T-cell (primary cell): ENCODE measurements around the gene GIMD1. TPM values are rescaled to one million over a fixed set of nuclear protein-coding genes. Genes with fewer than 3 reads are reported as not detected.

Source experiments
- ATAC-seq, 4 experiments: fragments of 200-7000 bp in 3 of 4; fragments of 150-1000 bp in 1 of 4; cut with Tn5 transposase; replicated peaks in 1 of 4; 1 replicate in 3 of 4; 2 replicates in 1 of 4; pipeline ENCODE4 v1.10.0; 2021; ENCODE audit warnings: moderate library complexity in 3 of 4, mild to moderate bottlenecking in 2 of 4, moderate number of reproducible peaks in 1 of 4
- CTCF ChIA-PET, 2 donors: fragments of 300-600 bp; sonication (Branson Sonifier 250); formaldehyde crosslinking; loops; one replicate each; lab custom pipeline; 2022; ENCODE audit warnings: antibody characterized with exemption in 2 of 2; lab: Charles Lee
- POLR2A ChIA-PET, 2 donors: fragments of 300-600 bp; sonication (Branson Sonifier 250); formaldehyde crosslinking; loops; one replicate each; lab custom pipeline; 2022; ENCODE audit warnings: antibody characterized with exemption in 2 of 2; lab: Charles Lee
- DNase-seq, 35 experiments: peaks; one replicate each; pipeline versions ENCODE4 v3.0.0 to v3.0.0-alpha.2; 2013 to 2023
- H3K27ac ChIP-seq: one replicate; pipeline ENCODE4 v1.5.1; 2013; ENCODE audit warnings: low read length
- H3K27me3 ChIP-seq, 2 experiments: replicated peaks in 1 of 2; 1 replicate in 1 of 2; 2 replicates in 1 of 2; pipeline versions ENCODE4 v1.6.1 to v1.7.0; 2013; ENCODE audit warnings: low read length in 1 of 2, mixed read lengths in 1 of 2; ENCODE audit not compliant: control insufficient read depth in 2 of 2, insufficient read depth in 2 of 2; ENCODE audit errors: extremely low read depth in 1 of 2
- H3K36me3 ChIP-seq, 2 donors: 1 replicate in 1 of 2; 2 replicates in 1 of 2; pipeline versions ENCODE4 v1.6.1 to v1.7.0; 2013; ENCODE audit warnings: low read length in 1 of 2; ENCODE audit not compliant: control insufficient read depth in 2 of 2, insufficient read depth in 1 of 2; ENCODE audit errors: extremely low read depth in 1 of 2
- H3K4me1 ChIP-seq, 2 experiments: 1 replicate in 1 of 2; 2 replicates in 1 of 2; pipeline versions ENCODE4 v1.6.1 to v1.7.0; 2013; ENCODE audit warnings: low read length in 2 of 2, mixed read lengths in 1 of 2; ENCODE audit not compliant: insufficient read depth in 2 of 2, control insufficient read depth in 1 of 2; ENCODE audit errors: extremely low read depth in 1 of 2
- H3K4me3 ChIP-seq, 2 donors: 1 replicate in 1 of 2; 2 replicates in 1 of 2; pipeline versions ENCODE4 v1.5.1 to v1.7.0; 2013; ENCODE audit warnings: mild to moderate bottlenecking in 2 of 2, low read length in 1 of 2, moderate library complexity in 1 of 2; ENCODE audit not compliant: control insufficient read depth in 1 of 2; ENCODE audit errors: extremely low read depth in 1 of 2
- H3K9me3 ChIP-seq: 2 replicates; pipeline ENCODE4 v1.7.0; 2013
- H3K27ac Mint-ChIP-seq, 2 donors: one replicate each; pipeline ENCODE4 v1.8.0; 2020 to 2021; ENCODE audit warnings: mild to moderate bottlenecking in 2 of 2, mixed read lengths in 2 of 2
- H3K27me3 Mint-ChIP-seq, 2 donors: one replicate each; pipeline ENCODE4 v1.8.0; 2021 to 2022; ENCODE audit warnings: mixed read lengths in 2 of 2
- H3K36me3 Mint-ChIP-seq: one replicate; pipeline ENCODE4 v1.8.0; 2021; ENCODE audit warnings: mixed read lengths
- H3K4me1 Mint-ChIP-seq, 3 donors: one replicate each; pipeline ENCODE4 v1.8.0; 2020 to 2022; ENCODE audit warnings: mixed read lengths in 3 of 3, mild to moderate bottlenecking in 1 of 3
- H3K4me3 Mint-ChIP-seq, 3 donors: one replicate each; pipeline ENCODE4 v1.8.0; 2020 to 2022; ENCODE audit warnings: mild to moderate bottlenecking in 3 of 3, mixed read lengths in 3 of 3, moderate library complexity in 3 of 3
- H3K9me3 Mint-ChIP-seq, 3 donors: one replicate each; pipeline ENCODE4 v1.8.0; 2020 to 2022; ENCODE audit warnings: mixed read lengths in 3 of 3
- WGBS: methylation state at CpG from one replicate; pipeline ENCODE4 v1.1.5; 2013; ENCODE audit warnings: missing lambda C conversion rate; ENCODE audit not compliant: insufficient coverage; 5-methylcytosine and 5-hydroxymethylcytosine counted together
- total RNA-seq, 35 experiments: library from RNA in 6 of 35; stranded (reverse) in 6 of 35; fragments of 120-200 nt in 1 of 35; gene quantifications; one replicate each; pipeline versions ENCODE4 v1.2.1 to v1.2.4 and lab custom pipeline; 2013 to 2026

GIMD1 gene
- total RNA-seq, 5 donors from 2014 or later (not counting 1 experiment from before 2014, with no cell fraction given), result not detected

GRCh38 chr4:106344647-106344970 is 24.0 kb downstream of the GIMD1 start:
- POLR2A ChIA-PET, result no interaction called here
- H3K36me3 Mint-ChIP-seq, result peaks cover 63% of the 10 kb centered on the region
- H3K9me3 Mint-ChIP-seq, result peaks cover 0 to 12% (median 0%) of the 10 kb centered on the region in 3 donors

GRCh38 chr4:106343865-106344646 is 24.5 kb downstream of the GIMD1 start:
- Mint-ChIP-seq H3K4me1 (peaks cover 51 to 57% (median 53%) of the 10 kb centered on the region in 3 donors), H3K36me3 (peaks cover 64% of the 10 kb centered on the region), H3K27me3 (no peaks in the 10 kb centered on the region), H3K4me3 (no peak overlapping the region), H3K9me3 (peaks cover 0 to 12% (median 4%) of the 10 kb centered on the region in 3 donors), H3K27ac (peak overlapping the region in 1 of 2 donors; percentile 53)
- Histone ChIP-seq H3K4me3 (no peak overlapping the region), H3K9me3 (no peaks in the 10 kb centered on the region), H3K36me3 (peaks cover 0 to 41% of the 10 kb centered on the region in 2 donors), H3K27ac (no peak overlapping the region), H3K27me3 (no peaks in the 10 kb centered on the region), H3K4me1 (no peaks in the 10 kb centered on the region)
- no peak for DNase-seq
- 88% methylated on average over 1 of the region's 2 CpGs for WGBS
- ChIA-PET POLR2A (interaction anchor here in 1 of 2 donors (0.6 kb wide), 1 partner anchor 14 kb away, joined by 4 read pairs; no protein-coding TSS in a partner anchor), CTCF (no interaction called here)
- no peak for ATAC-seq

More at GRCh38 chr4:106344647-106344970, 24.0 kb downstream of the GIMD1 start:
- Histone ChIP-seq H3K4me1 (no peaks in the 10 kb centered on the region), H3K9me3 (no peaks in the 10 kb centered on the region), H3K4me3 (no peak overlapping the region), H3K27ac (no peak overlapping the region), H3K27me3 (no peaks in the 10 kb centered on the region), H3K36me3 (peaks cover 0 to 39% of the 10 kb centered on the region in 2 donors)
- no peak for ATAC-seq
- Mint-ChIP-seq H3K4me1 (peaks cover 45 to 52% (median 48%) of the 10 kb centered on the region in 3 donors), H3K4me3 (no peak overlapping the region), H3K27me3 (no peaks in the 10 kb centered on the region), H3K27ac (no peak overlapping the region)
- CTCF ChIA-PET, result no interaction called here
- WGBS, result no CpG with 5 or more reads among the region's 1 CpG
- DNase-seq, result no peak

GRCh38 chr4:106340774-106341173 is 27.8 kb downstream of the GIMD1 start:
- H3K27ac Mint-ChIP-seq, result peak overlapping the region in 1 of 2 donors; percentile 62
- H3K36me3 ChIP-seq, result peaks cover 7 to 50% of the 10 kb centered on the region in 2 donors

GRCh38 chr4:106339431-106339830 is 29.1 kb downstream of the GIMD1 start:
- Mint-ChIP-seq H3K36me3 (peaks cover 81% of the 10 kb centered on the region), H3K27ac (no peak overlapping the region), H3K27me3 (no peaks in the 10 kb centered on the region), H3K9me3 (peaks cover 10 to 24% (median 12%) of the 10 kb centered on the region in 3 donors), H3K4me3 (no peak overlapping the region), H3K4me1 (peaks cover 58 to 63% (median 60%) of the 10 kb centered on the region in 3 donors)
- no peak overlapping the region for H3K27ac ChIP-seq
- CTCF ChIA-PET, result no interaction called here
- no peak for DNase-seq
- H3K4me3 ChIP-seq, result no peak overlapping the region
- no peaks in the 10 kb centered on the region for H3K27me3 ChIP-seq
- H3K9me3 ChIP-seq, result no peaks in the 10 kb centered on the region
- H3K4me1 ChIP-seq, result no peaks in the 10 kb centered on the region
- peaks cover 7 to 51% of the 10 kb centered on the region in 2 donors for H3K36me3 ChIP-seq
- WGBS, result 83% methylated on average over 1 of the region's 4 CpGs
- no peak for ATAC-seq
- POLR2A ChIA-PET, result interaction anchor here in 1 of 2 donors (0.7 kb wide), 1 partner anchor 11 kb away, joined by 4 read pairs; no protein-coding TSS in a partner anchor

More at GRCh38 chr4:106340774-106341173, 27.8 kb downstream of the GIMD1 start:
- DNase-seq, result no peak
- CTCF ChIA-PET, result no interaction called here
- H3K27me3 Mint-ChIP-seq, result no peaks in the 10 kb centered on the region
- no peak overlapping the region for H3K4me3 ChIP-seq
- H3K9me3 Mint-ChIP-seq, result peaks cover 10 to 24% (median 12%) of the 10 kb centered on the region in 3 donors
- no peaks in the 10 kb centered on the region for H3K9me3 ChIP-seq
- H3K4me3 Mint-ChIP-seq, result peak overlapping the region in 2 of 3 donors; percentile 5 to 25
- H3K27ac ChIP-seq, result no peak overlapping the region
- POLR2A ChIA-PET, result no interaction called here
- no CpG with 5 or more reads among the region's 1 CpG for WGBS
- no peaks in the 10 kb centered on the region for H3K4me1 ChIP-seq
- ATAC-seq, result no peak
- H3K27me3 ChIP-seq, result no peaks in the 10 kb centered on the region
- peaks cover 58 to 66% (median 64%) of the 10 kb centered on the region in 3 donors for H3K4me1 Mint-ChIP-seq
- peaks cover 72% of the 10 kb centered on the region for H3K36me3 Mint-ChIP-seq

- Mint-ChIP-seq H3K27me3 (no peaks in the 10 kb centered on the region), H3K9me3 (peaks cover 10 to 24% (median 12%) of the 10 kb centered on the region in 3 donors), H3K4me3 (no peak overlapping the region), H3K27ac (no peak overlapping the region), H3K4me1 (peaks cover 51 to 56% (median 53%) of the 10 kb centered on the region in 3 donors), H3K36me3 (peaks cover 82% of the 10 kb centered on the region)
- Histone ChIP-seq H3K4me1 (no peaks in the 10 kb centered on the region), H3K4me3 (no peak overlapping the region), H3K9me3 (no peaks in the 10 kb centered on the region), H3K36me3 (peaks cover 7 to 56% of the 10 kb centered on the region in 2 donors), H3K27me3 (no peaks in the 10 kb centered on the region), H3K27ac (no peak overlapping the region)
- ChIA-PET CTCF (no interaction called here), POLR2A (no interaction called here)
- ATAC-seq (no peak), DNase-seq (no peak)
- 92% methylated on average over 3 of the region's 3 CpGs for WGBS
Measured at GRCh38 chr4:106338671-106339070, 29.9 kb downstream of the GIMD1 start.

GRCh38 chr4:106337916-106338315 is 30.7 kb downstream of the GIMD1 start:
- no peak overlapping the region for H3K27ac Mint-ChIP-seq
- H3K9me3 Mint-ChIP-seq, result peaks cover 10 to 24% (median 12%) of the 10 kb centered on the region in 3 donors
- Histone ChIP-seq H3K4me3 (no peak overlapping the region), H3K27me3 (no peaks in the 10 kb centered on the region), H3K9me3 (no peaks in the 10 kb centered on the region), H3K36me3 (peaks cover 7 to 63% of the 10 kb centered on the region in 2 donors), H3K4me1 (no peaks in the 10 kb centered on the region), H3K27ac (no peak overlapping the region)
- no peak overlapping the region for H3K4me3 Mint-ChIP-seq
- H3K4me1 Mint-ChIP-seq, result peaks cover 45 to 49% (median 49%) of the 10 kb centered on the region in 3 donors
- no peak for DNase-seq
- H3K27me3 Mint-ChIP-seq, result no peaks in the 10 kb centered on the region
- CTCF ChIA-PET, result no interaction called here
- H3K36me3 Mint-ChIP-seq, result peaks cover 83% of the 10 kb centered on the region
- POLR2A ChIA-PET, result no interaction called here
- ATAC-seq, result no peak
